Gastroesophageal sphincter (tissue), 4 donors: ENCODE results near the gene MORN3. TPM values are rescaled to one million over a fixed set of nuclear protein-coding genes. Genes with fewer than 3 reads are reported as not detected.
"Not testable (repeated sequence)": the region's sequence is repeated elsewhere in the genome, so short reads cannot be mapped to it uniquely, and the experiment has no call there.

ENCODE experiments used
- ATAC-seq: fragments of 150-250 bp; one replicate; pipeline ENCODE4 v1.9.1; 2016; ENCODE audit warnings: mild to moderate bottlenecking, moderate library complexity
- H3K27ac ChIP-seq, 4 donors: fragments of 200-600 bp; sonication (generic) in 3 of 4; 1 replicate in 3 of 4; 2 replicates in 1 of 4; pipeline ENCODE4 v1.5.1; 2016 to 2019
- H3K27me3 ChIP-seq: fragments of 200-600 bp; sonication (generic); one replicate; pipeline ENCODE4 v1.5.1; 2019
- H3K36me3 ChIP-seq, 2 donors: fragments of 200-600 bp; sonication (generic); one replicate each; pipeline ENCODE4 v1.5.1; 2019; ENCODE audit warnings: control low read depth in 1 of 2
- H3K4me1 ChIP-seq, 3 donors: fragments of 200-600 bp; sonication (generic); 1 replicate in 2 of 3; 2 replicates in 1 of 3; pipeline ENCODE4 v1.5.1; 2016 to 2019; ENCODE audit warnings: control low read depth in 2 of 3
- H3K4me3 ChIP-seq, 2 donors: fragments of 200-600 bp; sonication (generic); one replicate each; pipeline ENCODE4 v1.5.1; 2019; ENCODE audit warnings: mild to moderate bottlenecking in 1 of 2, moderate library complexity in 1 of 2
- H3K9me3 ChIP-seq, 3 donors: fragments of 200-600 bp; sonication (generic); one replicate each; pipeline ENCODE4 v1.5.1; 2017 to 2019; ENCODE audit warnings: control low read depth in 2 of 3
- EP300 ChIP-seq: sonication (generic); formaldehyde crosslinking; IDR thresholded peaks from one replicate; pipeline ENCODE4 v1.6.1; 2017; ENCODE audit warnings: antibody characterized with exemption, mild to moderate bottlenecking
- POLR2A ChIP-seq, 2 donors: fragments of 450-650 bp; IDR thresholded peaks; one replicate each; pipeline ENCODE4 v1.6.1; 2017; ENCODE audit warnings: antibody characterized with exemption in 2 of 2, mild to moderate bottlenecking in 2 of 2, moderate library complexity in 1 of 2
- POLR2AphosphoS5 ChIP-seq: sonication (generic); formaldehyde crosslinking; IDR thresholded peaks from one replicate; pipeline ENCODE4 v1.6.1; 2017; ENCODE audit warnings: antibody characterized with exemption
- WGBS, 2 donors: methylation state at CpG; one replicate each; pipeline ENCODE4 v1.1.5; 2018; ENCODE audit warnings: low coverage in 1 of 2; 5-methylcytosine and 5-hydroxymethylcytosine counted together
- total RNA-seq, 4 donors: library from RNA; depleted of rRNA; stranded (reverse); fragments of >200 nt; gene quantifications; one replicate each; pipeline ENCODE4 v1.1.0, GENCODE V29; 2016
- TF ChIP-seq, protein P1 (sequence below), 4 experiments: fragments of 200-600 bp in 2 of 4; fragments of 450-650 bp in 2 of 4; sonication (generic) in 1 of 4; IDR thresholded peaks; one replicate each; pipeline ENCODE4 v1.5.1; 2017 to 2019; ENCODE audit warnings: antibody characterized with exemption in 4 of 4, mild to moderate bottlenecking in 2 of 4, moderate library complexity in 2 of 4

The MORN3 gene
- total RNA-seq, 4 donors from 2014 or later: 0.23 TPM; not detected in 3

DNA sequence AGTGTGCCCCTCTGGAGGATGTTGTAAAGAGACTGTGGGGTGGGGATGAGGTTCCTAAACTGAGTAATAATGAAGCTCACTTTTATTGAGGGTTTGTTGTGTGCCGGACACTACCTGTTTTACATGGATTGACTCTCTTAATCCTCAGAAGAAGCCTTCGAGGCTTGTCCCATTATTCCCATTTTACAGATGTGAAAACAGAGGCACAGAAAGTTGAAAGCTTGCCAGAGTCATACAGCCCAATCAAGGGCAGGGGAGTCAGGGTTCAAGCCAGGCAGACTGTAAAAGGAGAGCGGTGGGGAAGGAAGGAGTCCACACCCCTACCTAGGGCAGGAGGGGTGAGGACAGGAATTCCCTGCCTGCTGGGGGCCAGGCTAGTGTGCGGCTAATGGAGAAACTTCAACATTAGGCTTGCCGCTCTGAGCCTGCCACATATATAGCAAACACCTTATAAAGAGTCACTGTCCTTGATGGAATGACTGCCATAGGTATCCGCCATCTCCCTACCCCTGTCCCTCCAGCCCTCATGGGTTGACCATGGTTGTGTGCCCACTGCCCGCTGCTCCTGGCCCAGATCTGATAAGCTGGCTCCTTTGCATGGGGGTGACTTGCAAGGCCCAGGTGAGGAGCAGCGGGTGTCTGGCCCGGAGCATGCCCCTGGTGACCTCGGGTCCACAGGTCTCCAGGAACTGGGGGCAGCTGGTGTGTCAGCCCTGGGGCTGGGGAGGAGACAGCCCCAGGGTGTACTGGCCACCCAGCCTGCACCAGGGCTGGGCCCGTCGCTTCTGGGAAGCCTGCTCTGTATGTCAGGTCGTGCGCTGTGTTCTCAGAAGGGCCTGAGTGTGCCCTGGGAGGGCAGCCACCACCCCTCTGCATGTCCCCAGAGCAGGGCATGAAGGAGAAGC lies 30.9 kb downstream of the MORN3 start:
- no peak overlapping the region for H3K4me3 ChIP-seq
- ATAC-seq: no peak
- H3K4me1 ChIP-seq: peaks cover 0 to 20% (median 2%) of the 10 kb centered on the region in 3 donors
- H3K9me3 ChIP-seq: no peaks in the 10 kb centered on the region
- H3K27ac ChIP-seq: no peak overlapping the region
- H3K27me3 ChIP-seq: no peaks in the 10 kb centered on the region
- peaks cover 0 to 21% of the 10 kb centered on the region in 2 donors for H3K36me3 ChIP-seq
- TF ChIP-seq POLR2AphosphoS5 (no peak), POLR2A (IDR thresholded peaks at IDR 0.05) (no peak), EP300 (no peak)
- TF ChIP-seq, protein P1, sequence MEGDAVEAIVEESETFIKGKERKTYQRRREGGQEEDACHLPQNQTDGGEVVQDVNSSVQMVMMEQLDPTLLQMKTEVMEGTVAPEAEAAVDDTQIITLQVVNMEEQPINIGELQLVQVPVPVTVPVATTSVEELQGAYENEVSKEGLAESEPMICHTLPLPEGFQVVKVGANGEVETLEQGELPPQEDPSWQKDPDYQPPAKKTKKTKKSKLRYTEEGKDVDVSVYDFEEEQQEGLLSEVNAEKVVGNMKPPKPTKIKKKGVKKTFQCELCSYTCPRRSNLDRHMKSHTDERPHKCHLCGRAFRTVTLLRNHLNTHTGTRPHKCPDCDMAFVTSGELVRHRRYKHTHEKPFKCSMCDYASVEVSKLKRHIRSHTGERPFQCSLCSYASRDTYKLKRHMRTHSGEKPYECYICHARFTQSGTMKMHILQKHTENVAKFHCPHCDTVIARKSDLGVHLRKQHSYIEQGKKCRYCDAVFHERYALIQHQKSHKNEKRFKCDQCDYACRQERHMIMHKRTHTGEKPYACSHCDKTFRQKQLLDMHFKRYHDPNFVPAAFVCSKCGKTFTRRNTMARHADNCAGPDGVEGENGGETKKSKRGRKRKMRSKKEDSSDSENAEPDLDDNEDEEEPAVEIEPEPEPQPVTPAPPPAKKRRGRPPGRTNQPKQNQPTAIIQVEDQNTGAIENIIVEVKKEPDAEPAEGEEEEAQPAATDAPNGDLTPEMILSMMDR (IDR thresholded peaks at IDR 0.05): no peak
- WGBS, 2 donors: 80% methylated on average over 3 of the region's 14 CpGs; no CpG with 5 or more reads in 1 of the 2 donors

DNA sequence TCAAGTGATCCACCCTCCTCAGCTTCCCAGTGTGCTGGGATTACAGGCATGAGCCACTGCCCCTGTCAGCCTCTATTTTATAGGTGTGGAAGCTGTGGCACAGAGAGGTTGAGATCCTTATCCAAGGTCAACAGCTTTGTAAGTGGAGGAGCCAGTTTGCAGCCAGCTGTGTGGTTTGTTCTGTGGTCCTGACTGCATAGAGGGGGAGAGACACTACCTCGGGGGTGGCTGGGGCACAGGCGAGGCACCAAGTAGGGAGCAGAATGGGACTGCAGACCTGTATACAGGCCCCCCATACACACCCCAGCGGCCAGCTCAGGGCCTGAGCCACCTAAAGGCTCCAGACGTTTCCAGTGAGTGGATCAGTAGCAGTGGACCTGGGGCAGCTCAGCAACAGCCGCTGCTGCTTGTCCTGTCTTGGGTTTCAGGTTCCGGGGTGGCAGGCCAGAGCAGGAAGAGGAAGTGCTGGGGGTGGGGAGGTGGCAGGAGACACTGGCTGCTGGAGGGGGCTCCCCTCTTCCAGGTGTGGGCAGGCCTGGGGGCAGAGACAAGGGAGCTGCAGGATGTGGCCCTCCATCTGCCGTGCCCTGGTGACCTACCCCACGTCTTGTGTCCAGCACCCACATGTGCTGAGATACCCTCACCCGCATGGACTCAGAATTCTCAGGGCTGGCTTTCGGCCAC lies 32.1 kb downstream of the MORN3 start:
- H3K4me3 ChIP-seq: peak overlapping the region in 1 of 2 donors; percentile 4
- WGBS, 2 donors: 40% methylated on average over 5 of the region's 10 CpGs; no CpG with 5 or more reads in 1 of the 2 donors
- H3K27me3 ChIP-seq: no peaks in the 10 kb centered on the region
- peak overlapping the region in 3 of 4 donors; percentile 22 to 51 (median 32) for H3K27ac ChIP-seq
- peaks cover 0 to 16% of the 10 kb centered on the region in 2 donors for H3K36me3 ChIP-seq
- peaks cover 0 to 30% (median 11%) of the 10 kb centered on the region in 3 donors for H3K4me1 ChIP-seq
- no peak for TF ChIP-seq EP300
- TF ChIP-seq, protein P1 (IDR thresholded peaks at IDR 0.05): no peak
- no peak for TF ChIP-seq POLR2AphosphoS5
- no peak for TF ChIP-seq POLR2A (IDR thresholded peaks at IDR 0.05)
- no peak for ATAC-seq
- H3K9me3 ChIP-seq: no peaks in the 10 kb centered on the region

DNA sequence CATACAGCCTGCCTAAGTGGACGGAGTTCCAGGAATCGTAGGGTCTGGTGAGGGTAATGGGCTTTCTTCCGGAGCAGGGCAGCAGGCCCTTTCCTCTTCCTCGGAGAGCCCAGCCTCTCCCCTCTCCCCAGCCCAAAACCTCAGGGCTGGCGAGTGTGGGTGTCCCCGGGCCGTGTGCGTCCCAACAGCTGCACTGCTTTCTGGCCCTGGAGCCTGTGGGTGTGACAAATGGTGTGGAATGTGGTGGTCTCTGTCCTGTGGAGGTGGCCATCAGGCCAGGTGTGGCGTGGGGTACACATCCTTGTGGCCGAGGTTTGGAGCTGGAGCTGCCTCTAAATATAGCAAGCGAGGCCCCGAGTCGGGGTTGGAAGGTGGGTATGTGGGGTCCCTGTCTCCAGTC lies 34.6 kb downstream of the MORN3 start:
- no peak for ATAC-seq

DNA sequence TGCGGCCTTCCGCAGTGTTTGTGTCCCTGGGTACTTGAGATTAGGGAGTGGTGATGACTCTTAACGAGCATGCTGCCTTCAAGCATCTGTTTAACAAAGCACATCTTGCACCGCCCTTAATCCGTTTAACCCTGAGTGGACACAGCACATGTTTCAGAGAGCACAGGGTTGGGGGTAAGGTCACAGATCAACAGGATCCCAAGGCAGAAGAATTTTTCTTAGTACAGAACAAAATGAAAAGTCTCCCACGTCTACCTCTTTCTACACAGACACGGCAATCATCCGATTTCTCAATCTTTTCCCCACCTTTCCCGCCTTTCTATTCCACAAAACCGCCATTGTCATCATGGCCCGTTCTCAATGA lies 35.6 kb downstream of the MORN3 start:
- no CpG with 5 or more reads among the region's 11 CpGs for WGBS, 2 donors
- not testable (repeated sequence) for H3K9me3 ChIP-seq, ATAC-seq, H3K27ac ChIP-seq, H3K4me3 ChIP-seq, H3K27me3 ChIP-seq, H3K36me3 ChIP-seq
- H3K4me1 ChIP-seq: peaks cover 0 to 66% (median 13%) of the 10 kb centered on the region in 3 donors

More for the DNA sequence above, 34.6 kb downstream of the MORN3 start:
- no peak for TF ChIP-seq POLR2A (IDR thresholded peaks at IDR 0.05)
- no peak for TF ChIP-seq POLR2AphosphoS5
- TF ChIP-seq EP300: no peak
- TF ChIP-seq, protein P1 (IDR thresholded peaks at IDR 0.05): no peak
- Histone ChIP-seq H3K4me1 (peaks cover 0 to 56% (median 13%) of the 10 kb centered on the region in 3 donors), H3K9me3 (no peaks in the 10 kb centered on the region), H3K27ac (no peak overlapping the region), H3K4me3 (no peak overlapping the region), H3K27me3 (no peaks in the 10 kb centered on the region), H3K36me3 (no peaks in the 10 kb centered on the region)
- 73 to 97% methylated on average over 5 to 6 of the region's 13 CpGs for WGBS, 2 donors

DNA sequence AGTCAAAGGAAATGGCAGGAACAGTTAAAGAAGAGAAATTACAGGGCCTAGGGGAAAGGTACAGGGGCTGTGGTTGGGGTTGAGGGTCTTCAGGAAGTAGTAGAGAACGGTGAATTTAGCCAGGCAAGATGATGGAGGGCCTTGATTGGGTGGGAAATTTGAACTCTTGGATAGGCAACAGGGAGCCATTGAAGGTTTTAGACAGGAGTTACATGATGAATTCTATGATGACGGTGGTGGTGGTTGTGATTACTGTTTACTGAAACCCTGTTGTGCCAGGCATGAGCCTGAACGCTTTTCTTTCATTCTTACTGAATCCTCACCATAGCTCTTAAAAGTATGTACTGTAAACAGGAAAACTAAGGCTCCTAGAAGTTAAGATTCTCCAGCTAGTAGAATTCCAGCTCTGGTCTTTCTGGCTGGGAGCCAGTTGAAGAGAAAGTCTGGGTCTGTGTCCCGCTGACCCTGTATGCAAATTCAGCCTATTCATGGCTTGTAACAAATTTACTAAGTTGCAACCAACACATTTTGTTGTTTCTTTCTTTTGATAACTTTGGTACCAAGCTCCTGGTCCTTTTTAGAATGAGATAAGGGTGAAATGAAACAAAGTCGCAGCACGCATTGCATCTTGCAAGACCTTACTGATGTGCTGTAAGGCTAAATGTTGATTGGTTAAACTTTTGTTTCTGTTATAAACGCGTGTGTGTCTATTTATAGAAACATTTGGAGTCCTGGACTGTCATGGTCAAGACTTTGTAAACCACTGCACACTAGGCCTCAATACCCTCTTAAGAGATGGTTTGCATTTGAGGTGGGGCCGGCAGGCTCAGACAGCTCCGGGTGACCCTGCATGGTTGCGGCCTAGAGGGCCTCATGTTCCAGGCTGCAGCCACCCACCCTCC lies 37.1 kb downstream of the MORN3 start:
- ATAC-seq: no peak
- Histone ChIP-seq H3K27me3 (no peaks in the 10 kb centered on the region), H3K36me3 (no peaks in the 10 kb centered on the region), H3K4me1 (peaks cover 0 to 67% (median 17%) of the 10 kb centered on the region in 3 donors), H3K4me3 (no peak overlapping the region), H3K27ac (peak overlapping the region in 3 of 4 donors; percentile 12 to 47 (median 37)), H3K9me3 (no peaks in the 10 kb centered on the region)
- TF ChIP-seq POLR2AphosphoS5: no peak
- 48 to 54% methylated on average over 7 to 8 of the region's 11 CpGs for WGBS, 2 donors
